Placental pericyte (primary cell): ENCODE measurements around the gene PIWIL1. TPM values are rescaled to one million over a fixed set of nuclear protein-coding genes. Genes with fewer than 3 reads are reported as not detected.

Experiments
- total RNA-seq: library from RNA; depleted of rRNA; stranded (reverse); fragments of >200 nt; gene quantifications from 2 replicates; pipeline ENCODE4 v1.2.3, GENCODE V29; 2012

The PIWIL1 gene
- not detected in 2 replicates for total RNA-seq

GRCh38 chr12:130337488-130338303 is at the start of gene PIWIL1:
Gene PIWIL1 (plus strand): TSS chr12:130337887. CDS start chr12:130342592, 4,705 bp downstream.

Other genes starting within 250 kb of the PIWIL1 start
- not detected in 2 replicates for gene FZD10, start 175.4 kb upstream of the PIWIL1 start, total RNA-seq